HG03064 (cell line): ENCODE data around the gene MAST2.

Experiments
- ATAC-seq: cut with Tn5 transposase; IDR thresholded peaks from one replicate; pipeline ENCODE4 v1.9.1; 2021; ENCODE audit warnings: low read depth; ENCODE audit not compliant: unreplicated experiment

MAST2 gene

GRCh38 chr1:45974541-45975269 is 171.3 kb downstream of the MAST2 start:
- ATAC-seq, result no peak

GRCh38 chr1:45976623-45977022 is 173.2 kb downstream of the MAST2 start:
- no peak for ATAC-seq

DNA sequence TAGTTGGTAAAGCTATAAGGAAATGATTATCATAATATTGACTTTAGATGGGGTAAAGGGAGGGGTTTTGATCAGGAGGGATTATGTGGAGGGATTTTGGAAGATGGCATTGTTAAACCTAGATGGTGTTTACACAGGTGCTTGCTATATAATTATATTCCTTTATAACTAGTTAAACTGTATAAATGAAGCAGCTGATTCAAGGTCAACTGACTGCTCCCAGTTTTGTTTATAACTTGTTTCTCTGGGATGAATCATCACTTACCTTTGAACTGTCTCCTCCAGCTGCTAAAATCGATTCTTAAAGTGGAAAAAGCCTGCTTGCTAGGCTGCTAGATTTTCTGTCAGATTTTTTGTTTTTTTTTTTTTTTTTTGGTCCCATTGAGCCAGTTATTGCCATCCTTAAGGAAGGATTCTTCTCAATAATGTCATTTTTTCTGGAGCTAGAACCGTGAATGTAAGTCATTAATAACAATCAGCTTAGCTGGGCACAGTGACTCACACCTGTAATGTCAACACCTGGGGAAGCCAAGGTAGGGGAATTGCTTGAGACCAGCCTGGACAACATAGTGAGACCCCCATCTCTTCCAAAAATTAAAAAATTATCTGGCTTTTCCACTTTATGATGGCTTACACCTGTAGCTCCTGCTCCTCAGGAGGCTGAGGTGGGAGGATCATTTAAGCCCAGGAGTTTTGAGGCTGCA is 175.8 kb downstream of the MAST2 start:
- no peak for ATAC-seq

- no peak for ATAC-seq
Observed at GRCh38 chr1:45979778-45980176, 176.4 kb downstream of the MAST2 start.

GRCh38 chr1:45982359-45982758 is 178.9 kb downstream of the MAST2 start:
- no peak for ATAC-seq

- ATAC-seq, result no peak
Observed at GRCh38 chr1:45983967-45984366, 180.6 kb downstream of the MAST2 start.

GRCh38 chr1:45987204-45987603 is 183.8 kb downstream of the MAST2 start:
- ATAC-seq, result no peak

GRCh38 chr1:45989249-45989648 is 185.8 kb downstream of the MAST2 start:
- no peak for ATAC-seq

- no peak for ATAC-seq
Observed at GRCh38 chr1:45994423-45994822, 191.0 kb downstream of the MAST2 start.

DNA sequence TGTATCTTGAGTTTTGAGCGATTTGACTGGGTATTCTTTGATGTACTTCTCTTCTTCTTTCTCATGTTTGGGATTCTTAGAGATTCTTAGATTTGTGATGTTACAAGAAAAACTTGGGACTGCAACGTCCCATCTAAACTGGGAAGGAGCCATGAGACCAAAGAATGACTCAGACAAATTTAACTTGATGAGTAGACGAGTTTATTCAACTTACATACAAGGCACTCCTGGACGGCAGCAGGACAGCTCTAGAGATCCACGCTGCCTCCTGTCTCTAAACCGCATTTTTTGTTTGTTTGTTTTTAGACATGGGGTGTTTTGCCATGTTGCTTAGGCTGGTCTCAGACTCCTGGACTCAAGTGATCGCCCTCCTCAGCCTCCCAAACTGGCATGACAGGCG is 191.9 kb downstream of the MAST2 start:
- ATAC-seq, result no peak

DNA sequence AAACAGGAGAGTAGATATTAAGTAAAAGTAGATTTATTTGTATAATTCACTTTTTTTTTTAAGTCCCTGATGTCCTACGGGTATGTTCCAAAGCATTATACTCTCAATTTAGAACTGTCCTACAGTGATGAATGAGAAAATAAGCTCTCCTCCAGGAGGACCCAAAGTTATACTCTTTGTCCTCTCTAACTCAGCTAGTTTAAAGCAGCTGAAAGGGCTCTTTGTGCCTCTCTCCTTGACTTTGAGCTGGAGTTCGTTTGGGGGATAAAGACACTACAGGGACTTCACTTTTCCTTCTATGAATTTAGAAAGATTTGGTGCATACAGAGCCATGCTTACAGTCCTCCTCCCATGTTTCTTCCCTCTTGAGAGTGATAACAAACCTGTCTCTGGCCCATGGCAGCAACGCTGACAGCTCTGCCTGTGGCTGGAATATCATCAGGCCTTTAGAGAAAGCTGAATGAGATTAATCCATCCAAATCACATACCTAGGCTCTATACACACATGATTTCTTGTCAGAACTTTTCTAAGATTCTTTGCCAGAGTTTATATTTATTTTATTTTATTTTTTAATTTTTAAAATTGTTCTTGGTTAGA is 194.7 kb downstream of the MAST2 start:
- ATAC-seq, result no peak

DNA sequence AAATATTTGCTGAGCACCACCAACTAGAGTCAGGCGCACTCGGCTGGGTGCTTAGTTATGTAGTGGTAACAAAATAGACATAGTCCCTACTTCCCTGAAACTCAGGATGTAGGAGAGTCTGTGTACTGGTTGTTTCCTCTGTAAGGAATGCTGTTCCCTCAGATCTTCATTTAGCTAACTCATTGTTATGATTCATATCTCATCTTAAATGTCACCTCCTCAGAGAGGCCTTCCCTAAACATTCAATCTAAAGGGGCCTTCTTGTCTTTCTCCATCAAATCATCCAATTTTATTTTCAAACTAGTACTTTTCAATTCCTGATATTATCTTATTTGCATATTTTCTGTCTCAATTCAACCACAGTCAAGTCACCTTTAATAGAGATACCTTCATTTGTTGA is 196.1 kb downstream of the MAST2 start:
- no peak for ATAC-seq

DNA sequence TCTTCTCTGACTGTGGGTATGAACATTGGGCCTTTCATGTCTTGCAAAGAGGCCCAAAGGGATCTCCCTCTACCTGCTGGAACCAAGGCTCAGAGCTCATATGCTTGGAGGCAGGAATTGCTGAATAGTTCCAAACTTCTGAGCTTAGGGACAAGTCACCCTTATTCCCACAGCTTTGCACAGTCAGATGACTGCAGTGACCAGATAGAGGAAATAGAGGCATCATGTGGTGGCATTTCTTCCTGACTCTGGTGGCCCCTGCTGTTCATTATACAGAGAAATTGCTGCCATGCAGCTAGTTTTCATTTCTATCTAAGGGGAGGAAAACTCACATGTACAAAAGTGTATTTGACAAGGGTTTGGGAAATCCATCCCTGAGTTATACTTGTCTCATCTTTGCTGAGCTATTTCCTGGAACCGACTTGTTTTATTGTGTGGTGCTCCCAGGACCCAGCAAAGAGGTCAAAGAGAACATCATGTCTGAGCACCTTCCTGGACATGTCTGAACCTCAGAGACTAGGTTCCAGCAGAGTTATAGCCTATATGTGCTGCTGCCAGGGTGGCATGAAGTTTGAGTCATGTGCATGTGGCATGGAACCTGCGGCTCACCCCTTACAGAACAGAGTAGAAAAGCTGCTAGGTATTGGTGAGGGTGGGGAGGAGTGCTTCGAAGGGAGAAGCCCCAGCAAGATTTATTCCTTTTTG is 197.8 kb downstream of the MAST2 start:
- ATAC-seq, result no peak

GRCh38 chr1:46002551-46003150 is 199.2 kb downstream of the MAST2 start:
- ATAC-seq, result no peak

GRCh38 chr1:46003315-46003714 is 199.9 kb downstream of the MAST2 start:
- no peak for ATAC-seq

DNA sequence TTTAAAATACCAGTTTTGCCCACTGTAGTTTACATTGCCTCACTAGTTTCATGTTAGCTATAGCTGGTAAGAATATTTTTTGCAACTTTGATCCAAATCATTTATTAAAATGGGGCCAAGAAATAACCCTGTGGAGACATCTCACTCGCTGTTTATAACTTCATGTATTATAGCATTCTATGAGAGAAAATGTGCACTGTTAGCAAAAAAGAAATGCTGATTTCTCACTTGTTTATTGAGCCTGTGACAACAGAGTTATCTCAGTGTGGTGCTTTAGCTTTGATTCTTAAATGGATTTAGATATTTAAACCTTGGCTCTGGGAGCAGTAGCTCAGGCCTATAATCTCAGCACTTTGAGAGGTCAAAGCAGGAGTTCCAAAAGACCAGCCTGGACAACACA is 201.1 kb downstream of the MAST2 start:
- no peak for ATAC-seq

DNA sequence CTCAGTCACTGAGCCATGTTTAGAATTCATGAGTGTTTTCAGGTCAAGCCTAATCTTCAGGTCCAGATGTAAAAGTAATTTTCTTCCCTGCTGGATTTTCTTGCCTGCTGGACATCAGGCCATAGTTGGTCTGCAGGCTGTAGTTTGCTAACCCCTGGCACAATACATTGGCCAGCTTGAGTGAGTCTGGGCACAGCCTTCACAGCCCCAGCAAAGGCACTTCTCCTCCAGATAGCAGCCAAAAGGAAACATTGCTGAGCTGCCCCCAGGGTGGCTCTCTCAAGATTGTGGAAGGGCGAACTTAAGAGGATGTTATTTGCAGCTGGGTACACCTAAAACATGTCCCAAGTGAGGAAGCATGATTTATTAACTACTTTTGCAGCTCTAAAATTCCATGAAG is 202.2 kb downstream of the MAST2 start:
- no peak for ATAC-seq

DNA sequence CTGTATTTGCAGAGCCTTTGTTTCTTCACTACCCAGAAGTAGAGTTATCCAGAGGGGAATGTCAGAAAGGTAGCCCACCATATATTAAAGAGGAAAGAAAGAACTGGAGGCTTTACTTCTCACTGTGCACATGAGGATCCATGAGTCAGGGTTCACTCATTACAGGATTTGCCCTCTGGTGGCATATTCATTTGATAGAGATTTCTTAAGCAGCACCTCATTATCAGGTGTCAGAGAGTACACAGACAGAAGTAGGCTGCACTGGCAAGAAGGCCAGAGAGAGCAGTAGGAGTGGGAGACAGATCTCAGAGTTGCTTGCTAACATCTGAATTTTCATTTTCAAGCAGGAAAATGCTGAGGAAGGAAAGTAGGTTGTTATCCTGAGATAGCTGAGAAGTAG is 205.2 kb downstream of the MAST2 start:
- no peak for ATAC-seq

- no peak for ATAC-seq
Observed at GRCh38 chr1:46010611-46011010, 207.2 kb downstream of the MAST2 start.

- ATAC-seq, result no peak
Observed at GRCh38 chr1:46011121-46011695, 207.8 kb downstream of the MAST2 start.

DNA sequence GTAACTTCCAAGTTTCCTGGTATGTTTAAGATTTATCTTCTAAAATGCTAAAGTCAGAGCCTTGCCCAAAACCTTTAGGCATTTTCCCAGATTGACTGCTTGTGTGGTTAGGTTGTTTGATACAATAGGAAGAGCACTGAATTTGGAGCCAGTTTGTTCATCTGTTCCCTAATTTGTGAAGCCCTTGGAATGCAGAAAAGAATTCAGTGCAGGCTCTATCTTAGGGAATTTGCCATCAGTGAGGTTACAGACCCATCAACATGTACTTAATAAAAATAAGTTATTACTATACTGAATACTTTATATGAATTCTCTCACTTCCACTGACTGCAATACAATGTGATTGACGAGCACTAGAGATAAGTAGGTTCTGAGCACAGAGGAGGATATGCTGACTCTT is 208.8 kb downstream of the MAST2 start:
- no peak for ATAC-seq
